ENCODE measurements around the gene PNMT.
A peak's percentile ranks its signal among the peaks of the same experiment; 100 is the strongest.

Gene PNMT

DNA sequence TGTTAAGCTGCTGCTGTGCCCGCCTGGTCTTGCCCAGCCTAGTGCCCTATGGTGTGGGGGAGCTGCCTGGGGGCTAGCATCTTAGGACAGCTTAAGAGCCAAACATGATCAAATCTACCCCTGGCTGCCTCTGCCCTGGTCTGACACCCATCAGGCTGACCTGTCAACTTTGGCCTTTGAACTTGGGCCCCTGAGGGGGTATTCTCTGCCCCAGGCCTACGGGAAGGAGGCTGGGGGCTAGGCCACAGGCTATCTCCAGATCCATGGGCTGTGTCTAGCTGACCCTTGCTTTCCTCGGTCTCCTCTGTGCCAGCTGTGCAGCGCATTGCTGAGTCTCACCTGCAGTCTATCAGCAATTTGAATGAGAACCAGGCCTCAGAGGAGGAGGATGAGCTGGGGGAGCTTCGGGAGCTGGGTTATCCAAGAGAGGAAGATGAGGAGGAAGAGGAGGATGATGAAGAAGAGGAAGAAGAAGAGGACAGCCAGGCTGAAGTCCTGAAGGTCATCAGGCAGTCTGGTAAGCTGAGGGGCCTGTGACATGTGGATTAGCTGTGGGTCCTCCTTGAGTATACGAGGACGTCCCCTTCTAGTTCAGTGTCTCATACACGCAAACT, 34.6 kb upstream of the PNMT start:
- DNase-seq: no peak

DNA sequence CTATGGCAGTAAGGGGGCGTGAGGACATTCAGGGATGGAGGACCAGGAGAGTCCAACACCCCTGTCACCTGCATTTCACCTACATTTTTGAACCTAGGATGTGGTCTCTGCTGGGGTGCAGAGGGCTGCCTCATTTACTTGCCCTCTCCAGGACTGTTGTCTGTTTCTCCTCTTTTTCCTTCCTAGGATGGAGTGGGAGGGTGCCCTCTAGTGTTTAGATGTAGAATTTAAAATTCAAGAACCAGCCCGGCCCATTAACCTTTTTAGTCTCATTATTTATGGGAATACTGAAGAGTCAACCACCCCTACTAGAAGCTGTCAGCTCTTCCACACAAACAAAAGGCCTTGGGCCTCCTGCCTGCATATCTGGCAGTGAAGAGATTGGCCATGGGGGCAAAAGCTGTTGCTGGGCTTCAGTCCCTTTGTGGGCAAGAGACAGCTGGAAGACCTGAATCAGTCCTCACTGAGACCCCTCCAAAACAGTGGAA, 33.8 kb upstream of the PNMT start:
- peak; percentile 12 for DNase-seq

DNA sequence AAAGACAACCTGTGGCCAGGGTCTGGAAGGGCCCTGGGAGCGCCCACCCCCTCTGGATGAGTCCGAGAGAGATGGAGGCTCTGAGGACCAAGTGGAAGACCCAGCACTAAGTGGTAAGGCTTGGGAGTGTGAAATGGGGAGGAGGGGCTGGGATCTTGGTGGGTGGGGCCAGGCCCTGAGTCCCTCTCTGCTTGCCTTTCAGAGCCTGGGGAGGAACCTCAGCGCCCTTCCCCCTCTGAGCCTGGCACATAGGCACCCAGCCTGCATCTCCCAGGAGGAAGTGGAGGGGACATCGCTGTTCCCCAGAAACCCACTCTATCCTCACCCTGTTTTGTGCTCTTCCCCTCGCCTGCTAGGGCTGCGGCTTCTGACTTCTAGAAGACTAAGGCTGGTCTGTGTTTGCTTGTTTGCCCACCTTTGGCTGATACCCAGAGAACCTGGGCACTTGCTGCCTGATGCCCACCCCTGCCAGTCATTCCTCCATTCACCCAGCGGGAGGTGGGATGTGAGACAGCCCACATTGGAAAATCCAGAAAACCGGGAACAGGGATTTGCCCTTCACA, 32.6 kb upstream of the PNMT start:
- no peak for DNase-seq

DNA sequence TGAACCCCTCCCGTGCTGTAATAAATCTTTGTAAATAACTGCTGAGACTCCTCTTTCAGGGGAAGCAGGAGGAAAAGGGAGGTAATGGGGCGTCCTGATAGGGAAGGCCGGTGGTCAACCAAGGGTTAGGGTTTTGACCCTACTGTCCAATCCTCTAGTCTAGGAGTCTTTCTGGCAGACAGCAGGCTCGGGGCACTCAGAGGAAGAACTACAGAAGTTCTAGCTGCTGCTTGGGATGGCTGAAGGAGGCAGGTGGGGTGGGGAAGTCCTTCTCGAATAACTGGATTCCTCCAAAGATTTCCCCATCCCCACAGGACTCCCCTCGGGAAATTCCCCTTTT, 31.7 kb upstream of the PNMT start:
- no peak for DNase-seq

DNA sequence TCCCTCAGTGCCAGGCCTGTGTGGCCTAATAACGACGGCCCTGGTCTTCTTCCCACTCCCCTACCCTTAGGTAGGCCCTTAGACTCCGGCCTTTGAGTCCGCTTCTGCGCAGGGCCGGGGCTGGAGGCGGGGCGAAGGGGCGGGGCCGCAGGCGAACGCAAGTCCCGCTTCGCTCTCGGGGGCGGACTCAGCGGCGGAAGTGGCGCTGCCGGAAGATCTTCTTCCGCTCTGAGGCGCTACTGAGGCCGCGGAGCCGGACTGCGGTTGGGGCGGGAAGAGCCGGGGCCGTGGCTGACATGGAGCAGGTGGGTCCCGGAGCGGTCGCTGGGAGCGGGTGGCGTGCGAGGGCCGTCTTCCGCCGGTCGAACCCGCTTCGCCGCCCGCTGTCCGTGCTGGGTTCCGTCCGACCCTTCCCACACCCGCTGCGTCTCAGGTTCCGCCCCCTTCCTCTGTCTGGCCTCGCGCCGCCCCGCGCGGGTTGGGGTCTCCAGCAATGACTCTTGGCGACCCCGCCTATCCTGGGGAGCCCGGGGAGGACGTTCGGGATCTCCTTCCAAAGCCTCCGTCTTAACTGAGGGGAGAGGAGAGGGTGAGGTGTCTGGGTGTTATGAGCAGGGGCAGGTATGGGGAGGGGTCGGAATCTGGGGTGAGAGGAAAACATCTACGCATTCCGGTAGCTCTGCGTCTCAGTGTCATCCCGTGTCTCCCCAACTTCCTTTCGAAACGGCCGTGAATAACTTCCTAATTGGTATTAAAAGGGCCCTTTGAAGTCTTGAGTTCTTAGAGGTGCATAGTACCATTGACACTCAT, 31.1 kb upstream of the PNMT start, which contains the start of gene STARD3:
Gene STARD3 (plus strand): TSS at position 218 of the 810 bp plus-strand sequence. CDS start 16,388 bp downstream, outside the sequence.
- DNase-seq: peak; percentile 59

DNA sequence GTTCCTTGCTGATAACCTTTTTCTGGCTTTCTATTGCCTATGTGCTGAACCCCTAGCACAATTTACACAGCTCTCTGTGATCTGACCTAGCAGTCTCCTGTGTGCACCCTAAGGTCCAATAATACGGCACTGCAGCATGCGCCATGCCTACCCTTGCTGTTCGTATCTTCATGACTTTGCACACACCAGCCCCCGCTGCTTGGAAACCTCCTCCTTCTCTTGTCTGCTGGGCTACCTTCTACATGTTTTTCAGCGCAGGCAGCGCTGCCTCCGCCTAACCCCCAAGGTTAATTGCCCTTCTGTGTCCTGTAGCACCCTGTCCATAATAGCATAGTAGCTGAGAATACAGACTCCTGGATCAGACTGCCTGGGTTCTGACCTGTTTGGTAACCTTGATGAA, 29.9 kb upstream of the PNMT start:
- DNase-seq: no peak

DNA sequence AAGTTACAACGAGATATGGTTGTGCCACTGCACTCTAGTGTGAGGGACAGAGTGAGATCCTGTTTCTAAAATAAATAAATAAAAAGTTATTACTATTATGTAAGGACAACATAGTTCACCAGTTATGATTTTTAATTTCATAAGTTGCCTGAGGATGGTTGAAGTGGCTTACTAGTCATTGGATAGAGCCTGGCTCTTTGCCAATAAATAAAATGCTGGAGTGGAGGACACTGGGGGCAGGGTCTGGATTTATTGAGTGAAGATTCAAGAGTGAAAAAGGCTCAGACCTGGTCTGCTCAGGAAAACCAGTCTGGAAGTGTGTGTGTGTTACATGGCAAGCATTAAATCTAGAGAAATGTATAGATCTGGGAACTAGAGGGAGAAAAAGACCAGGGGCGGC, 29.2 kb upstream of the PNMT start:
- no peak for DNase-seq

DNA sequence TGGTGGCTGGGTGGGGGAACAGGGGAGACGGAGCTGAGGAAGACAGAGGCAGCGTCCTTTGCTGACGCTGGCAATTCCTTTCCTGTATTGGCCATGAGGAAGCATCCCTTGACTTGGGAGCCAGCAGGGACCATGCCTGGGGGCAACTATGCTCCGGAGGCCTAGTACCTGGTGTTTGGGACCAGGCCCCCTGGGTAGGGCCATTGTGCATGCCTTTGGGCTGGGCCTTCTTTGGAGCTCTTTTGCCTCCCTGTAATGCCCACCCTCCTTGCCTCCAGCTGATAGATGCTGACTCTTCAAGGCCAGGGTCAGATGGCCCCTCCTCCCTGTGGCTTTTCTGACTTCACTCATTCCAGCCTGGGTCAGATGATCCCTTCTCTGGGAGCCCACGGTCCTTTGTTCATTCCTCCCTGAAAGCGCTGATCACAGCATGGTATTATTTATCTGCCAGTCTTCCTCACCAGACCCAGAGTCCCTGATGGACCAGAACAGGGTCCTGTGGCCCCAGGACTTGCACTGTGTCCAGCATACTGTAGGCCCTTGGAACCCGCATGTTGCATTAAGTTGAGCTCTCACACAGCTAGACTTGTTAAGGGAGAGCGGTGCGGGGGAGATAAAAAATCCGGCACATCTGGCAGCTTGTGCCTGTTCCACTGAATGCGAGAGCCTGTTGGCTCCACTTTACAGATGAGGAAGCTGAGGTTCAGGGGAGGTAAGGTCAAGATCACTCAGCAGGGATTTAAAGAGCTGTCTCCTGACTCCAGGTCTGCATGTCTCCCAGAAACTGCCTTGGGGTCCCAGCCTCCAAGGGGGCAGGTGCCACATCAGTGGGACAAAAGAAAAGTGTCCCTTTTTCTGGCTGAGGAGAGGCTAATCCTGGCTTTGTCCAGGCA, 28.4 kb upstream of the PNMT start:
- no peak for DNase-seq

DNA sequence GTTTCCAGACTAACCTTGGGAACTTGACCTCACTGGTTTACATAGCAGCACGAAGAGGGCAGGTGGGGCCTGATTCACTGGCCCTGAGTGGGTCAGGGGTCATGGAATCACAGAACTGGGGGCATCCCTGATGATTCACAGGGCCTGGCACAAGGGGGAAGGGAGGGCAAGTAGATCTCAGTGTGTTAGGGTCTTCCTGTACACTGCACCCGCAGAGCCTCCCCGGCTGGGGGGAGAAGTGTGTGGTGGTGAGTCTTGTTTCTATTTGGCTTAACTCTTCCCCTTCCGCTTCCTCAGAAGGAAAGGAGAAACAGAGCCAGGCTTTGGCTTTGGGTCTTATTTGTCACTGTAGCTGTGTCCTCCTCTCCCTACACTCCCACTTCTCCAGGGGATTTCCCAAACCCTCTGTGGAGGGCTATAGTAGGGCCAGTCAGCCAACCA, 27.6 kb upstream of the PNMT start:
- DNase-seq: no peak

DNA sequence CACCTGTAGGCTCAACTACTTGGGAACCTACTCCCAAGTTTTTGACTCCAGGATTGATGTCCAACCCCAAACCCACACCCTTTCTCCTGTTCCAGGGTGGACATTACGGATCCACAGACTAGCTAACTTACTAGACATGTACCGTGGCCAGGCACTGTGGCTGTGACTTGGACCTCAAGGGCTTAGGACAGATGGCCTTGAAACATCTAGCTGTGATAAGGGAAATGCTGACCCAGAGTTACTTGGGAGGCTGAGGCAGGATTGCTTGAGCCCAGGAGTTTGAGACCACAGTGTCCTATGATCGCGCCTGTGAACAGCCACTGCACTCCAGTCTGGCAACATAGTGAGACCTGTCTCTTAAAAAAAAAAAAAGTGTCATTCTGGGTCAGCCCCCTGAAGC, 27.2 kb upstream of the PNMT start:
- DNase-seq: no peak

DNA sequence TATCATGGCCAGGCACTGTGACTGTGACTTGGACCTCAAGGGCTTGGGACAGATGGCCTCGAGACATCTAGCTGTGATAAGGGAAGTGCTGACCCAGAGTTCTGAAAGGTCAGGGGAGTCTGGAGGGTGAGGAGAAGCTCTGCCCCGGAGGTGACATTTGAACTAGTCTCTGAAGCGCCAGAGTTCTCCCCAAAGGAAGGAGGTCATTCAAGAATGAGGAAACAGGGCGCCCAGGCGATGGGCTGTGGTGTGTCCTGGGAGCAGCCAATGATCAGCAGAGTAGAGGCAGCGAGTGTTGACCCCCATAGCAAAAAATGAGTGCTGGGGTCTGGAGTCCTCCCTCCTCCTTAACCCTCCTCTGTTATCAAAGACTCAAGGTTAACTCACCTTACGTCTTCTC, 26.4 kb upstream of the PNMT start:
- DNase-seq: no peak

DNA sequence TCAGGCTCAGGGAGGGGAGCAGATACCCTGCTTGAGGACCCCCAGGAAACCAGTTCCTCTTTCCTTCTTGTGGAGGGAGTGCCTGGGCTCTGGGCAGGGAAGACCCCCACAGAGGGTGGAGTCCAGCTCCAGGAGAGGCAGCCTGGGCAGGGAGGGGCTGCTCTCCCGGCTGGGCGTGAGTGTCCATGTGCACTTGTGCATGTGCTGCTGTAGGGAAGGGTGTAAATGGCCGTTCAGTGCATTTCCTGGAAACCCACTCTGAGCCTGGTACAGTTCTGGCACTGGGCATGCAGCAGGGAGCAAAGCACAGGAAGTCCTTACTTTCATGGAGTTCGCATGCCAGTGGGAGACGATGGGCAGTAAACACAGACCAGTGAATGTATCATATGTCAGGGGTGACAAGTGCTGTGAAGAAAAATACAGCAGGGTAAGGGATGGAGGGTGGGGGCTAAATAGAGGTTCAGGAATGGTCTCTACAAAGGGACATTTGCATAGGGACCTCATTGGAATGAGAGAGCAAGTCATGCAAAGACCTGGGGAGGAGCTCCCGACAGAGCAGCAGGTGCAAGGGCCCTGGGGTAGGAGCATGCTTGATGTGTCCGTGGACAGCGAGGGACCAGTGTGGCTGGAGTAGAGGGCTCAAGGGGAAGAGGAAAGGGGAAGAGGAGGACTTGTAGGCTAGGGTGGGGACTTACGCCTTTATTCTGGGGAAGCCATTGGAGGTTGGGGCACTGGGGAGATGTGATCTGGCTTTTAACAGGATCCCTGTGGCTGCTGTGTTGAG, 25.8 kb upstream of the PNMT start:
- DNase-seq: no peak

DNA sequence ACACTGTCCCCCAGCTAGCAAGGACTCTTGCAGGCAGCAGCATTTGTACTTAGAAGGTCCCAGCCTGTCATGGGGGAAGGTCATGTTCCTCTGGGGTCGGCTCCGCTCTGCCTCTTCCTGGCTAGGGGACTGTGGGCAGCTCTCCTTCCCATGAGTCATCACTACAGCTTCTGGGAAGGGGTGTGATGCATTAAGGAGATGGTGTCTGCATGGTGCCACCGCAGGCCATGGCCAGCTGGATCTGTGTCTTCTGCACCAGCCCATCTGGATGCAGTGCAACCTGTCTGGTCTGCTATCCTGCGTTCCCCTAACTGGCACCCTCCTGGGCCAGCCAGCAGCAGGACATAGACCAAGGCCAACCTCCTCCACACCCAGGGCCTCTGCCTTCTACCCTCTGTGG, 25.0 kb upstream of the PNMT start:
- no peak for DNase-seq

DNA sequence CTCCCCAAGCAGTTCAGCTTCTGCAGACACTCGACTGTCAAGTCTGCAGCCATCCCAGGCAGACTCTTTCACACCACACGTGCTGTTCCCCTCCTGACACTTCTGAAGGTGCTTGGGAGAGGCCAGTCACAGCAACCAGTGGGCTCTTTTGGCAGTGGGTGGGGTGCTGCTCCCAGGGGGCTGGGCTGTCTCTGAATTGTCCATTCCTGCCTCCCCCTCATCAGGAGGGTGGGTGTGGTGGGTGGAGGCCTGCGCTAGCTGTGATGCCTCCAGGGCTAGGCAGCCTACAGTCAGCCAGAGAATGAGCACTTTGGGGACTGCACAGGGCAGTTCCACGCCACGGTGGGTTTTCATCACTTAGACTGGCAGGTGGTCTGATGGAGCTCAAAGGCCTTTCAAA, 21.0 kb upstream of the PNMT start:
- DNase-seq: no peak

DNA sequence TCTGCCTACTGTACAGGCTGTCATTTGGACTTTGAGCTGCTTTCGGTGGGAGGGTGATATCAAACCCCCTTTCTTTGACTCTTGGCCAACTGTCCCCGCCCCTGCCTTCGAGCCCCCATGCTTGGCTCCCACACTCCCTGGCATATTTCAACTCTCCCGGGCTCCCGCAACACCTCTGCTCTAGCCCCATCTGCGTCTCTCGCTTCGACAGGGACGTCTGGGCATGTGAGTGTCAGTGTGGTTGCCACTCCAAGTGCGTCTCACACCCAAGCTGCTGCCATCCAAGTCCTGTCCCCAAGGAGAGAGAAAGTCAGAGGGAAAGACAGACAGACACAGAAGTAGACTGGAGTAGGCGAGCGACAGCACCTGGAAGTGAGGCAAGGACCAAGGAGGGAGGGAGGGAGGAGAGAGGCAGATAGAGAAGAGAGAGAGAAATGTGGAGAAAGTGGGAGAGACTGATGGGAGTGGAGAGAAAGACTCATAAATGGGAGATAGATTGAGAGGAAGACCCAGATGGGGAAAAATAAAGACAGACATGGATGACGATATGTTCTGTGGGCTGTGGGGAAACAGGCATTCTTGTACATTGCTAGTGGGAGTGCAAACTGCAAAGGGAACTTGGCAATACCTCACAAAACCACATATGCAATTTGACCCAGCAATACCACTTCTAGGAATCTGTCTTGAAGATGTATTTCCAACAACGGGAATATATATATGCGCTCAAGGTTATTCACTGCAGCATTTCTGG, 19.5 kb upstream of the PNMT start:
- no peak for DNase-seq

DNA sequence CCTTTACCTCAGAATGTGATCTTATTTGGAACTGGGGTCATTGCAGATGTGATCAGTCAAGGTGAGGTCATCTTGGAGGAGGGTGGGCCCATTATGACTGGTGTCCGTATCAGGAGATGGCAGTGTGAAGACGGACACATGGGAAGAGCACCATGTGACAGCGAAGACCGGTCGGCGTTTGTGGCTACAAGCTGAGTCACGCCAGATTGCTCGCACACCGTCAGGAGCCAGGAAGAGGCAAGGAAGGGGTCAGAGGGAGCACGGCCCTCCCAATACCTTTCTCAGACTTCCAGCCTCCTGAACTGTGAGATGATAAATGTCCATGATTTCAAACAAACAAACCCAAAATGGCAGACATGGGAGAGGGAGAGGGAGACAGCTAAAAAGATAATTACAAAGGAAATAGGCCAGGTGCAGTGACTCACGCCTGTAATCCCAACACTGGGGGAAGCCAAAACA, 18.1 kb upstream of the PNMT start:
- no peak for DNase-seq

DNA sequence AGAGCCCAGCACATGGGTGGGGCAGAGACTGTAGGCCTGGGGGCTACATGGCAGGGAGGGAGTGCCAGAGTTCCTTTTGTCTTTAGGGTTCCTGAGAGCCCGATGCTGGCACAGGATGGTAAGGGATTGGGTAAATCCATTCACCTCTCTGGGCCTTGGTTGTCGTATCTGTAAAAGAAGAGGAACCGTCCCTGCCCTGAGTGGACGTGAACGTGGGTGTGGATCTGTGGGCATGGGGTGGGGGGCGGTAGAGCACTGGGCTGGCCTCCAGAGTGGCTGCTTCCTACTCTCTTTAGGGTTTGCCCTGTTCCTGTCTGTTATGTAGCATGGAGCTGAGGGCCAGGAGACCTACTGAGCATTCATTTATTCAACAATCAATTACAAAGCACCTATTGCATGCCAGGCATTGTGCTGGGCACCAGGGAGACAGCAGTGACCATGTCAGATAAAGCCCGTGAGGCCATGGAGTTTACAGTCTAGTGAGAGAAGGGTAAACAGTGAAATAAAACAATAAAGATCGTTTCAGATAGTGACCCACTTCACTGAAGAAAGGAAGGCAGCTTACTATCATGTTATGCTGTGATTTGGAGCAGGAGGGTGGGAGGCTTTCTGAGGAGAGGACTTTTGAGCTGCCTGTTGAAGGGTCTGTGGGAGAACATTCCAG, 16.2 kb upstream of the PNMT start:
- no peak for DNase-seq

DNA sequence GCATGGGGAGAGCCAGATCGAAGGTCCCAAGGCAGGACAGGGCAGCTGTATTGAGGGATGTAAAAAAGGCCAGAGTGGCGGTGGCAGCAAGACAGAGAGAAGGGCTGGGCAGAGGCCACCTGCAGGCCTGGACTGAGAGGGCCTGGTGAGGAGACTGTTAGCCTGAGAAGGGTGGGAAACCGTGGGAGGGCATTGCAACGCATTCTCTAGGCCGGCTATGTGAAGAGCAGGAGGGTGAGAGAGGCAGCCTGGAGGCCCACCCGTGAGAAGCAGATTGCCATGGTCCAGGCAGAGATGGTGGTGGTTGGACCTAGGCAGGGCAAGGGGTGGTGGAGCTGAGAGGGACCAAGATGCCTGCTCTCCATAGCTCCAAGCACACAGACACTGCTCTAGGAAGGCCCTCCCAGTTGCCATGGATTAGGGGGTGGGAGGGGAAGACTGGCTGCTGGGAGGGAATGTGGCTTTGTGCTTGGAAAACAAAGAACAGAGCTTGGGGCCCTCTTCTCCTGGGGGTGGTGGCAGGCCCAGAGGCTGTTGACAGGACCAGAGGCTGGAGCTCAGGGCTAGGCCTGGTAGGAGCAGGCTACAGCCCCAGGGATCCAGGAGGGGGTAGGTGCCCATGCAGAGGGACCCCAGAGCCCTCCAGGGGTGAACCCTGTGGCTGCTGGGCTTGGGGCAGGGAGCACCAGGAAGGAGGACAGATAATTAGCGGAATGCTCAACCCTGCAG, 15.5 kb upstream of the PNMT start:
- DNase-seq: no peak

DNA sequence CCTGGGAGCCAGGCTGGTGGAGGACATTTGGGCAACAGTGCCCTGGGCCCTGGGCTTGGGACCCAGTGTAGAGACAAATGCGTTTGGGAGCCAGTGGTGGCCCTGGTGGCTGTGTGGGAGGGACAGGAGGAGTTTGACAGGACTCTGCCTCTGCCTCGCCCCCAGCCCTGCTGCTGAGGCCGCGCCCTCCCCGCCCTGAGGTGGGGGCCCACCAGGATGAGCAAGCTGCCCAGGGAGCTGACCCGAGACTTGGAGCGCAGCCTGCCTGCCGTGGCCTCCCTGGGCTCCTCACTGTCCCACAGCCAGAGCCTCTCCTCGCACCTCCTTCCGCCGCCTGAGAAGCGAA, 15.0 kb upstream of the PNMT start:
- DNase-seq: no peak

DNA sequence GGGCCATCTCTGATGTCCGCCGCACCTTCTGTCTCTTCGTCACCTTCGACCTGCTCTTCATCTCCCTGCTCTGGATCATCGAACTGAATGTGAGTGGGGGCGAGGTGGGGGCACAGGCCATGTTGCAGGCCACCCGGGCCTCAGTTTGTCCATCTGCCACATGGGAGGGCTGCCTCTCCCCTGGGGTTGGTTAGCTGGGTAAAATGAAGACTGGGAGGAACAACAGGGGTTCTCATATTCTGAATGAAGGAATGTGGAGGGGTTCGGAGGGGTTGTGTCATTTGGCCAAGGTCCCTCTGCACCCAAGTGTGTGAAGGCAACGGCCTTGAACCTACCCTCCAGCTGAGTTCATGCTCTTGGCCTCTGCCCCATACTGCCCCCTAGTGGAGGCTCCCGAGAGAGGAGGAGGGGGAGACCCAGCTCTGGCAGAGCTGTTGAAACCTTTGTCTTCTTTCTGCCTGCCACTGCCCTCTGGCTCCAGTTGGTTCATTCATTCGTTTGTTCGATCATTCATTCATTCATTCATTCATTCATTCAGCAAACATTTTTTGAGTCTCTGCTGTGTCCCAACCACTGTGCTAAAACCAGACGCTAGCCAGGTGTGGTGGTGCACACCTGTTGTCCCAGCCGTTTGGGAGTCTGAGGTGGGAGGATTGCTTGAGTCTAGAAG, 14.5 kb upstream of the PNMT start:
- DNase-seq: no peak
